Ishikawa (cell line): ENCODE data around the gene COL4A2.

ENCODE experiments used
- CEBPB ChIP-seq: IDR thresholded peaks from 2 replicates; pipeline ENCODE4 v1.6.1; 2012
- CREB1 ChIP-seq: IDR thresholded peaks from 2 replicates; pipeline ENCODE4 v1.6.1; 2012; ENCODE audit warnings: low read depth
- EGR1 ChIP-seq: IDR thresholded peaks from 2 replicates; pipeline ENCODE4 v1.6.1; 2012
- EP300 ChIP-seq: IDR thresholded peaks from 2 replicates; pipeline ENCODE4 v1.6.1; 2012; ENCODE audit warnings: borderline replicate concordance
- FOXM1 ChIP-seq: IDR thresholded peaks from 2 replicates; pipeline ENCODE4 v1.6.1; 2012; ENCODE audit warnings: low read depth, borderline replicate concordance
- NFIC ChIP-seq: IDR thresholded peaks from 2 replicates; pipeline ENCODE4 v1.6.1; 2012
- RAD21 ChIP-seq: IDR thresholded peaks from 2 replicates; pipeline ENCODE4 v1.6.1; 2012; ENCODE audit warnings: low read depth
- TAF1 ChIP-seq: IDR thresholded peaks from 2 replicates; pipeline ENCODE4 v1.6.1; 2012; ENCODE audit warnings: low read depth, mild to moderate bottlenecking
- TCF12 ChIP-seq: IDR thresholded peaks from 2 replicates; pipeline ENCODE4 v1.6.1; 2012; ENCODE audit warnings: low read depth
- TEAD4 ChIP-seq: IDR thresholded peaks from 2 replicates; pipeline ENCODE4 v1.6.1; 2012
- YY1 ChIP-seq: IDR thresholded peaks from 2 replicates; pipeline ENCODE4 v1.6.1; 2012; ENCODE audit warnings: low read depth
- ZBTB7A ChIP-seq: IDR thresholded peaks from 2 replicates; pipeline ENCODE4 v1.6.1; 2012; ENCODE audit warnings: low read depth
- TF ChIP-seq, protein P1 (sequence below): IDR thresholded peaks from 2 replicates; pipeline ENCODE4 v1.6.1; 2012
- TF ChIP-seq, protein P2 (sequence below): IDR thresholded peaks from 2 replicates; pipeline ENCODE4 v1.6.1; 2012; ENCODE audit warnings: low read depth, mild to moderate bottlenecking
- TF ChIP-seq, protein P3 (sequence below): IDR thresholded peaks from 2 replicates; pipeline ENCODE4 v1.6.1; 2012

The COL4A2 gene

DNA sequence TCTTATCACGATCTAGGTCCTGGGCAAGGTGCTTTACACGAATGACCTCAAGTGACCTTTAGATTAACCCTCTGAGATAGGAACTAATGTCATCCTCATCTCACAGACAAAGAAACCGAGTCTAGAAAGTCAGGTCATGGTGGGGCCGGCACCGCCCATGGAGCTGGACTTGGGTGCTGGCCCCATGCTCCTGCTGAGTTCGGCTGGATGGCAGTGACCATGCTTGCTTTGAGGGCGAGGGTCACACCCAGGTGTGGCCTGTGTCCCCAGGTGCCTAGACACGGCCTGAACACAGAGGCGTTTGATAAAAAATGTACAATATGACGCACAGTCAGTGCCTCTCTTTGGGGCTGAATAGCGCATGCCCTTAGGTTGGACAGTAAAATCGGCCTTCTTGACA is 26.8 kb downstream of the COL4A2 start:
- TF ChIP-seq EGR1 (no peak), TEAD4 (no peak), EP300 (no peak)
- TF ChIP-seq, protein P1, sequence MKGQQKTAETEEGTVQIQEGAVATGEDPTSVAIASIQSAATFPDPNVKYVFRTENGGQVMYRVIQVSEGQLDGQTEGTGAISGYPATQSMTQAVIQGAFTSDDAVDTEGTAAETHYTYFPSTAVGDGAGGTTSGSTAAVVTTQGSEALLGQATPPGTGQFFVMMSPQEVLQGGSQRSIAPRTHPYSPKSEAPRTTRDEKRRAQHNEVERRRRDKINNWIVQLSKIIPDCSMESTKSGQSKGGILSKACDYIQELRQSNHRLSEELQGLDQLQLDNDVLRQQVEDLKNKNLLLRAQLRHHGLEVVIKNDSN, result no peak

DNA sequence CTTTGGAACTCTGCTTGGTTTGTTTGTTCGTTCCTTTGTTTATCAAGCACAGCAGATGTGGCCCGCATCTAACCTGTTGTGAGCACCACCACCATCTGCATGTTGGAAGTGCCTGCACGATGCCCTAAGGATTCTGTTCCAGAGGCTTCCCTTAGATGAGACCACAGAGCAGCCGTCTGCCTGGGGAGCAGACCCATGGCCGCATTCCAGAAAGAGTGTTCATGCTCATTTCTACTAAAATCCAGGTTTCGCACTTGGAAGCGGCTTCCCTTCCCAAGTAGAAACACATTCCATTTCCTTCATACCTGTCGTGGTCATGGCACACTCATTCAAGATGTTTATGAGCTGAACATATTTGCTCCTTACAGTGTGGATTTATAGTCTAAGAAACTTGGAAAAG is 27.2 kb downstream of the COL4A2 start:
- TF ChIP-seq, protein P2, sequence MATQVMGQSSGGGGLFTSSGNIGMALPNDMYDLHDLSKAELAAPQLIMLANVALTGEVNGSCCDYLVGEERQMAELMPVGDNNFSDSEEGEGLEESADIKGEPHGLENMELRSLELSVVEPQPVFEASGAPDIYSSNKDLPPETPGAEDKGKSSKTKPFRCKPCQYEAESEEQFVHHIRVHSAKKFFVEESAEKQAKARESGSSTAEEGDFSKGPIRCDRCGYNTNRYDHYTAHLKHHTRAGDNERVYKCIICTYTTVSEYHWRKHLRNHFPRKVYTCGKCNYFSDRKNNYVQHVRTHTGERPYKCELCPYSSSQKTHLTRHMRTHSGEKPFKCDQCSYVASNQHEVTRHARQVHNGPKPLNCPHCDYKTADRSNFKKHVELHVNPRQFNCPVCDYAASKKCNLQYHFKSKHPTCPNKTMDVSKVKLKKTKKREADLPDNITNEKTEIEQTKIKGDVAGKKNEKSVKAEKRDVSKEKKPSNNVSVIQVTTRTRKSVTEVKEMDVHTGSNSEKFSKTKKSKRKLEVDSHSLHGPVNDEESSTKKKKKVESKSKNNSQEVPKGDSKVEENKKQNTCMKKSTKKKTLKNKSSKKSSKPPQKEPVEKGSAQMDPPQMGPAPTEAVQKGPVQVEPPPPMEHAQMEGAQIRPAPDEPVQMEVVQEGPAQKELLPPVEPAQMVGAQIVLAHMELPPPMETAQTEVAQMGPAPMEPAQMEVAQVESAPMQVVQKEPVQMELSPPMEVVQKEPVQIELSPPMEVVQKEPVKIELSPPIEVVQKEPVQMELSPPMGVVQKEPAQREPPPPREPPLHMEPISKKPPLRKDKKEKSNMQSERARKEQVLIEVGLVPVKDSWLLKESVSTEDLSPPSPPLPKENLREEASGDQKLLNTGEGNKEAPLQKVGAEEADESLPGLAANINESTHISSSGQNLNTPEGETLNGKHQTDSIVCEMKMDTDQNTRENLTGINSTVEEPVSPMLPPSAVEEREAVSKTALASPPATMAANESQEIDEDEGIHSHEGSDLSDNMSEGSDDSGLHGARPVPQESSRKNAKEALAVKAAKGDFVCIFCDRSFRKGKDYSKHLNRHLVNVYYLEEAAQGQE, result no peak
- no peak for TF ChIP-seq TCF12
- no peak for TF ChIP-seq NFIC
- TF ChIP-seq, protein P3, sequence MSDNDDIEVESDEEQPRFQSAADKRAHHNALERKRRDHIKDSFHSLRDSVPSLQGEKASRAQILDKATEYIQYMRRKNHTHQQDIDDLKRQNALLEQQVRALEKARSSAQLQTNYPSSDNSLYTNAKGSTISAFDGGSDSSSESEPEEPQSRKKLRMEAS, result no peak
- TF ChIP-seq ZBTB7A, result no peak
- TF ChIP-seq TAF1, result no peak
- no peak for TF ChIP-seq CEBPB
- TF ChIP-seq EP300, result no peak
- TF ChIP-seq FOXM1, result no peak
- TF ChIP-seq YY1, result no peak
- no peak for TF ChIP-seq TEAD4
- no peak for TF ChIP-seq RAD21
- TF ChIP-seq, protein P1, result no peak
- no peak for TF ChIP-seq EGR1
- no peak for TF ChIP-seq CREB1

DNA sequence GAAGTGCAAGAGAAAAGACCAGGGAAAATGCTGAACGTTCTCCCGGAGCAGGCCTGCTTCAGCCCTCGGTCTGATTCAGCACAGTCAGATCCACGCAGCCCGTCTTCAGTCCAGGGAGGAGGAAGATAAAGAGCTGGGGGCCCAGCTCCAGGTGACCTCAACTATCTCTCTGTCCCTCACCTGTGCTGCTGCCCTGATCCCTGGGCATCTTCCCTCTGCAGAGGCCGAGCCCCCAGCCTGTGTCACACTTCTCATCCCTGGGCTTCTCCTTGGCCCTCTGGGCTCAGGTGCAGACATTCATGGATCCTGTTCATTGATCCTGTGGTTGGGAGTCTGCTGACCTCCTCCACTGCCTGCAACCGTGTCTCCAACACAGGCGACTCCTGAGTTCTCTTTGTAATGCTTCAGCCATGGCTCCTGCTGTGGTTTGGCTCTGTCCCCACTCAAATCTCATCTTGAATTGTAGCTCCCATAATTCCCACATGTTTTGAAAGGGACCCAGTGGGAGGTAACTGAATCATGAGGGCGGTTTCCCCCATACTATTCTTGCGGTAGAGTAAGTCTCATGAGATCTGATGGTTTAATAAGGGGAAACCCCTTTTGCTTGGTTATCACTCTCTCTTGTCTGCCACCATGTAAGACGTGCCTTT is 27.9 kb downstream of the COL4A2 start:
- TF ChIP-seq EGR1 (no peak), FOXM1 (no peak)

DNA sequence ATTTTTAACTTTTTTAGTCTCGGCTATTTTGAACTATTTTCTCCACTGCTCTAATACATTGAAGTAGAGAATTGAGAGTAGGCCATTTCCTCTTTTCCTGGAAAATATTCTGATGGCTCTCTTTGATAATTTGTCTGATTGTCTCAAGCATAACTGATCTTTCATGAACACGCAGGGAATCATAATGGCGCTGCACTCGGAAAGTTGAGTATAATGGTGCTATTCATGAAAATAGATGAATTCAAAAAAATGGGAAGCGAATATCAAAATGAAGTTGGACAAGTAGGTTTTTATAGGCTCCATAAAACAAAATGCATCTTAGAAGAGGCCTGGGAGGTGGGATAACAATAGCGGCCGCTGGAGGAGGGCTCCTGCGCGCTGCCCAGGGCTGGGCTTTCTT is 29.0 kb downstream of the COL4A2 start:
- TF ChIP-seq TAF1 (no peak), FOXM1 (no peak), CREB1 (no peak), TCF12 (no peak), NFIC (no peak), TEAD4 (no peak), EP300 (no peak), CEBPB (no peak), RAD21 (no peak)
- TF ChIP-seq, protein P1, result no peak
- TF ChIP-seq, protein P3, result no peak
- TF ChIP-seq, protein P2, result no peak

DNA sequence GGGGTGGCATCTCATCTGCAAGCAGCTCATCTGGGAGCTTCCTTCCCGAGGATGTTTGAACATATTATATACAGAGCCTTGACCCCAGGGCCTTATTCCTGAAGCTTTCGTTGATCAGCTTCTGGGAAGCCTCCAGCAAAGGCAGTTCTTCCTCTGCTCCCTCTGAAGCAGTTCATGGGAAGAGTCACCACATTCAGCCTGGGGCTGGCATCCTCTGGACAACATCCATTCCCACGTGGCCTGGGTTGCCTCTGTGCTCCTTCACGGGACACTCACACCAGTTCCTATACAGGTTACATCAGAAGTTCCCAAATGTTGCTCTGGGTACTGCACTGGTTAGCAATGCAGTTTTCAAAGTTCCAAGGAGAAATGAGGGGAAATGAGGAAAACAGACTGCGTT is 29.6 kb downstream of the COL4A2 start:
- TF ChIP-seq EP300 (no peak), RAD21 (no peak), CEBPB (no peak), ZBTB7A (no peak), TCF12 (no peak), CREB1 (no peak), FOXM1 (no peak), TEAD4 (no peak), TAF1 (no peak), YY1 (no peak), EGR1 (no peak), NFIC (no peak)
- TF ChIP-seq, protein P3, result no peak
- TF ChIP-seq, protein P2, result no peak
- TF ChIP-seq, protein P1, result no peak
